DMS153 treated with DMSO at 0.1 percent for 48 hours (cell line): ENCODE measurements around the gene WFIKKN1.
A peak's percentile ranks its signal among the peaks of the same experiment; 100 is the strongest.

Experiments used
- DNase-seq: peaks from one replicate; lab custom pipeline; 2025; ENCODE audit not compliant: unreplicated experiment; lab: John Stamatoyannopoulos, UW

WFIKKN1 gene

DNA sequence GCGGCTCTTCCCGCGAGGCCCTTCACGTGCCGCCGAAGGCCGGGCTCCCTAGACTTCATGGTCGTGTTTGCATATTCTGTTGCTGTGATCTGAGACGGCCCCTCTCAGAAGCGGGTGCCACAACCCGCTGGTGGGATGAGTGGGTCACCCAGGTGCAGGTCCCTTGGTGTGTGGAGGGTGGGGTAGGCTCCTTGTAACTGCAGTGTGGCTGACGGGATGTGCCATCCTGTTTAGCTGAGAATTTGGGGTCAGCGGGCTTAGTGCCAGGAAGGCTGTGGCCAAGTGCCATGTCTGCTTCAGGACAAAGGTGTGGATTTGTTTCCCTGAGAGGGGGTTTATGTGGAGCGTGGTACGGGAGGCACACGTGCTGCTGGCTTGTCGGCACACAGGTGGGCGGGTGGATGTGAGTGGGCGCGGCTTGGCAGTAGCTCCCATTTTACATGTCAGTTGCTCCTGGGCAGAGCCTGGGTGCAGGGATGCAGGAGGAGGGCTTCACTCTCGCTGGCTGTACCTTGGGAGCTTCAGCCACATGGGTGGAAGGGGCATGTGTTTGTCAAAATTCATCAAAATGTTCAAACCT is 9.2 kb upstream of the WFIKKN1 start:
- peak; percentile 34 for DNase-seq

DNA sequence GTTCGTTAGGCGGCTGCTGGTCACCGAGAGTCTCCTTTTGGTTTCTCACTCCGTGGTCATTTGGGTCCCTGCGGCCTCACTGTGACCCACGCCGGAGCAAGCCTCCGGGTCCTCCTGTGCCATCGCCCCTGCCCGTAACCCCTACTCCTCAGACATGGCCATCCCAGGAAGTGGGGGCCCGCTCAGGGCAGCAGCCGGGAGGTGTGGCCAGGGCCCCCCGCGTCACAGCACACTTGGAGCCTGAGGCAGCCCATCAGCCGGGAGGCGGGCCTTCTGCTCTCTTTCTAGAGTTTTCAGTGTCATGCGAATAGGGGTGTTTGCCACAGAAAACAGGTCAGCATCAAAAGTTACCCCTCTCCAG is 7.9 kb upstream of the WFIKKN1 start:
- DNase-seq = no peak

GRCh38 chr16:624526-625070 is 6.2 kb upstream of the WFIKKN1 start:
- no peak for DNase-seq

DNA sequence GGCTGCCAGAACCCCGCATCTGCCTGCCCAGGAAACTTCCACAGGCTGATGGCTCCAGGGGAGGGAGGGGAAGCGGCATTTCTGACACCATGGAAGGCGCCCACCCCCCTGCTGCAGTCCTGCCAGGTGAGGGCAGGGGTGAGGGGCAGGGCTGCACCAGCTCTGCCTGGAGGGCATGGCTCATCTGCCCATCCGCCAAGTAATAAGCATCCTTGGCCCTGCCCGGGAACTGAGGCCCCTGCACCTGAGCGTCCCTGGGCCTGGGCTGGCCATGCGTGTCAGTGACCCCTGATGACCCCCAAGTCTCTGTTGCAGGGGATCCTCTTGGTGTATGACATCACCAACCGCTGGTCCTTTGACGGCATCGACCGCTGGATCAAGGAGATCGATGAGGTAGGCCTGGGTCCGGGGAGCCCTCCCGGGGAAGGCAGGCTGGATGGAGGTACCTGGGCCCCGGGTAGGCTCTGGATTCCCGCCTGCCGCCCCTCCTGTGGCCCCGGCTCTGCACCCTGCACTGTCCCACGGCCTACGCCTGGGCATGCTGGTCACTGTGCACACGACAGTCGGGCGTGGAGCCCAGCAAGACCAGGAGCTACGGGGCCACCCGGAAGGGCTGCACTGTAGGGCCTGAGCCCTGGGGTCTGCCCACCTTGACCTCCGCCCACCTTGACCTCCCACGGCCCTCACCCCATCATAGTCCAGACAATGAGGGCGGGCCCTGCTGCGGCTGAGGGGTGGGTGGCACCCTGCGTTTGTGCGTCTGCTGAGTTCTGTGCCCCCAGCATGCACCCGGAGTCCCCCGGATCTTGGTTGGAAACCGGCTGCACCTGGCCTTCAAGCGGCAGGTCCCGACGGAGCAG is 5.4 kb upstream of the WFIKKN1 start:
- DNase-seq = no peak

DNA sequence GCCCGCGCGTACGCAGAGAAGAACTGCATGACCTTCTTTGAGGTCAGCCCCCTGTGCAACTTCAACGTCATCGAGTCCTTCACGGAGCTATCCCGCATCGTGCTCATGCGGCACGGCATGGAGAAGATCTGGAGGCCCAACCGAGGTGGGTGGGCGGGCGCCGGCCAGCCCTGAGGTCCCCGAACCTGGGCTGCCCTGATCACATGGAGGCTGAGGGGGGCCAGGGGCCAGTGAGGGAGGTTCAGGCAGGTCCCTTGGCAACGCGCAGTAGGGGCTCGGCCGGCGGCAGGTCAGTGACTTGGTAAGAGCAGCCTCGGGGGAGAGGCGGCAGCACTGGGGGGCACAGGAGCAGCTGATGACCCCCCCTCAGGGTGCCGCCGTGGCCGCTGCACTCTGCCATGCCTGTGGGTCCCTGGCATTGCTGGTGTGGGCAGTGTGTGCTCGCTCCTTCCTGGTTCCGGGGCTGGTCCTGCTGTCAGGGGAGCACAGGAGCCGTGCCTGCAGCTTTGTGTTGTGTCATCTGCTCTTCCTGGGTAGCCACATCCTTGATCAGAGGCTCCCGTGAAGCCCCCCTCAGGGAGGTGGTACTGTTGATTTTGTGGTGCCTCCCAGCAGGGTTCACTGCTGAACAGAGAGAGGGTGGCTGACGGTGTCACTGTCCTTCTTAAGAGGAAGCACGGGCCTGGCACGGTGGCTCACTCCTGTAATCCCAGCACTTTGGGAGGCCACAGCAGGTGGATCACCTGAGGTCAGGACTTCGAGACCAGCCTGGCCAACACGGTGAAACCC is 4.6 kb upstream of the WFIKKN1 start:
- no peak for DNase-seq

- DNase-seq = no peak
These were observed 3.9 kb upstream of the WFIKKN1 start for GRCh38 chr16:626787-627453.

GRCh38 chr16:627454-628239 is 3.1 kb upstream of the WFIKKN1 start:
- peak; percentile 67 for DNase-seq

GRCh38 chr16:628321-629061 is 2.3 kb upstream of the WFIKKN1 start:
- no peak for DNase-seq

DNA sequence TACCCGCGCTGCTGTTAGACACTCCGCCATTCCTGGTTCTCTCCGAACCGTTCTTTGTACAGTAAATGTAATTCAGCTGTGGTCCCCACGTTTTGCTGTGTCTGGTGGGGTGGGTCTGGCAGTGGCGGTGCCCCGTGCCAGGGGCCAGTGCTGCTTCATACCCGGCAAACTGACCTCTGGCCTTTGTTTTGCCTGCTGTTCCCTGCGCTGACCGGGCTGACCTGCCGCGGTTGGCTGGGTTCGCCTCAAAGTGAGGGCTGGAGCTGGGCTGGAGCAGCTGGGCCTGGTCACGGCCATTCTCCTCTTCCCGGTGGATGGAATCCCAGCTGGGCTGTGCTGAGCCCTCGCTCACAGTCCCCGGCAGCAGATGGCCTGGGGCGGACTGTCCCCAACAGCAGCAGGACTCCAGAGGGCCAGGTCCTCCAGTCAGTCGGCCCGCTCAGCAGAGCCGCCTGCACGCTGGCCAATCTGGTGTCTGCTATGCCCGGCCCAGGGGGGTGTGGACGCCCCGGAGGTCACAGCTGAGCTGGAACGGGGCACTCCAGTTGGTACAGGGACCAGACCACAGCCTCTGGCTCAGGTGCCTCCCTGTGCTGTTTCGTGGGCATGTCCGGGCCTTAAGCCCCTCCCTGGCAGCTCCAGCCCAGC is 1.5 kb upstream of the WFIKKN1 start:
- no peak for DNase-seq

GRCh38 chr16:629833-630248 is 944 bp upstream of the WFIKKN1 start:
- DNase-seq = no peak

GRCh38 chr16:630249-630814 is 453 bp upstream of the WFIKKN1 start:
- no peak for DNase-seq

- DNase-seq = no peak
These were observed 1.1 kb downstream of the WFIKKN1 start for GRCh38 chr16:631808-632358.

DNA sequence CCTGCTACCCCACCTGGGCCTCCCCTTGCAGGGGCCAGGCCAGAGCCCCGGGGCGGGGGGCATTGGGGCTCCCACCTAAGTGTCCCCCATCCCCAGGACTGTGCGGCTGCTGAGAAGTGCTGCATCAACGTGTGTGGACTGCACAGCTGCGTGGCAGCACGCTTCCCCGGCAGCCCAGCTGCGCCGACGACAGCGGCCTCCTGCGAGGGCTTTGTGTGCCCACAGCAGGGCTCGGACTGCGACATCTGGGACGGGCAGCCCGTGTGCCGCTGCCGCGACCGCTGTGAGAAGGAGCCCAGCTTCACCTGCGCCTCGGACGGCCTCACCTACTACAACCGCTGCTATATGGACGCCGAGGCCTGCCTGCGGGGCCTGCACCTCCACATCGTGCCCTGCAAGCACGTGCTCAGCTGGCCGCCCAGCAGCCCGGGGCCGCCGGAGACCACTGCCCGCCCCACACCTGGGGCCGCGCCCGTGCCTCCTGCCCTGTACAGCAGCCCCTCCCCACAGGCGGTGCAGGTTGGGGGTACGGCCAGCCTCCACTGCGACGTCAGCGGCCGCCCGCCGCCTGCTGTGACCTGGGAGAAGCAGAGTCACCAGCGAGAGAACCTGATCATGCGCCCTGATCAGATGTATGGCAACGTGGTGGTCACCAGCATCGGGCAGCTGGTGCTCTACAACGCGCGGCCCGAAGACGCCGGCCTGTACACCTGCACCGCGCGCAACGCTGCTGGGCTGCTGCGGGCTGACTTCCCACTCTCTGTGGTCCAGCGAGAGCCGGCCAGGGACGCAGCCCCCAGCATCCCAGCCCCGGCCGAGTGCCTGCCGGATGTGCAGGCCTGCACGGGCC is 1.9 kb downstream of the WFIKKN1 start:
- no peak for DNase-seq

DNA sequence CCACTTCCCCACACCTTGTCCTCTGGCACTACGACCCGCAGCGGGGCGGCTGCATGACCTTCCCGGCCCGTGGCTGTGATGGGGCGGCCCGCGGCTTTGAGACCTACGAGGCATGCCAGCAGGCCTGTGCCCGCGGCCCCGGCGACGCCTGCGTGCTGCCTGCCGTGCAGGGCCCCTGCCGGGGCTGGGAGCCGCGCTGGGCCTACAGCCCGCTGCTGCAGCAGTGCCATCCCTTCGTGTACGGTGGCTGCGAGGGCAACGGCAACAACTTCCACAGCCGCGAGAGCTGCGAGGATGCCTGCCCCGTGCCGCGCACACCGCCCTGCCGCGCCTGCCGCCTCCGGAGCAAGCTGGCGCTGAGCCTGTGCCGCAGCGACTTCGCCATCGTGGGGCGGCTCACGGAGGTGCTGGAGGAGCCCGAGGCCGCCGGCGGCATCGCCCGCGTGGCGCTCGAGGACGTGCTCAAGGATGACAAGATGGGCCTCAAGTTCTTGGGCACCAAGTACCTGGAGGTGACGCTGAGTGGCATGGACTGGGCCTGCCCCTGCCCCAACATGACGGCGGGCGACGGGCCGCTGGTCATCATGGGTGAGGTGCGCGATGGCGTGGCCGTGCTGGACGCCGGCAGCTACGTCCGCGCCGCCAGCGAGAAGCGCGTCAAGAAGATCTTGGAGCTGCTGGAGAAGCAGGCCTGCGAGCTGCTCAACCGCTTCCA is 2.7 kb downstream of the WFIKKN1 start:
- no peak for DNase-seq

DNA sequence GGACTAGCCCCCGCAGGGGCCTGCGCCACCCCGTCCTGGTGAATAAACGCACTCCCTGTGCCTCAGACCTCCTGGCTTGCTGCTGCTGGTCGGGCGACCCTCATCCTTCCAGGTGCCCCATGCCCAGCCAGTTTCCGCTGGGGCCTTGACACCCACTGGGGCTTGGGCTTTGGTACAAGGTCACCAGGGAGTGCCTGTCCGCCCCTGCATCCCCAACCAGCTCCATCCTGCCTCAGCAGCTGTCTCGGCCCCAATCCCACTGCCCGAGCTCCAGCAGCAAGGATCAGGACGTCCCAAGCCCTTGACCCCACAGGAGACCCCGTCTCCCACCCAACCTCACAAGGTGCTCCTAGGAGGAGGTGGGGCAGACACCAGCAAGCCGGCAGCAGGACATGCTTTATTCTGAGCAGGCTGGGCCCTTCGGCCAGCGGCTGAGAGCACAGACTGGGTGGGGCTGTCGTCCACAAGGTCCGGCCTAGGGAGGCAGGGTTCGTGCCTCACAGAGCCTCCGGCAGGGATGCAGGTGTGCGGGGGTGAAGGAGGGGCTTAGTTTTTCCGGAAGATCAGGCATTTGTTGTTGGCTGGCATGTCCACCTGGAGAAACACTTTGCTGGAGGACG is 3.4 kb downstream of the WFIKKN1 start:
- no peak for DNase-seq

GRCh38 chr16:634996-635395 is 4.2 kb downstream of the WFIKKN1 start:
- DNase-seq = no peak
